PC-3 (cell line): ENCODE data around the gene CASS4.

Experiments
- EZH2 ChIP-seq: fragments of 300-600 bp; sonication (generic); IDR thresholded peaks from one replicate; pipeline ENCODE4 v1.6.1; 2017; ENCODE audit warnings: antibody characterized with exemption, mild to moderate bottlenecking, low read length; ENCODE audit not compliant: unreplicated experiment
- TF ChIP-seq, protein P1 (sequence below): fragments of 300-600 bp; sonication (generic); conservative IDR thresholded peaks from 2 replicates; pipeline ENCODE4 v1.5.1; 2017; ENCODE audit warnings: antibody characterized with exemption, low read depth, mild to moderate bottlenecking, low read length

DNA sequence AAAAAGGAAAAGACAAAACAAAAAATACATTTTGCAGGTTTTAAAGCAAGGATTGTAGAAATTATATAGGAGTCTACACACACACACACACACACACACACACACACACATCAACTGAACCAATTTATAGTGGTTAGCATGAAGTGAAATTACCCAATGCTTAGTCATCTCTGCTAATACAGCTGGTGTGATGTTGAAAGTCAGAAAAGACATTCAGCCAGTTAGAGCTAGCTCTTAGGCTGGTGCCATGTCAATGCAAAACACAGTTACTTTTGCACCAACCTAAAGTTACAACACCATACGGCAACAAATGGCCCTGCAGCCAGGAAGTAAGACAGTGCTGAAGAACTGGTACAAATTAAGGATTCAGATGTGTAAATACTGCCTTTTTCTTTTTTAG is 38.1 kb upstream of the CASS4 start:
- TF ChIP-seq, protein P1, sequence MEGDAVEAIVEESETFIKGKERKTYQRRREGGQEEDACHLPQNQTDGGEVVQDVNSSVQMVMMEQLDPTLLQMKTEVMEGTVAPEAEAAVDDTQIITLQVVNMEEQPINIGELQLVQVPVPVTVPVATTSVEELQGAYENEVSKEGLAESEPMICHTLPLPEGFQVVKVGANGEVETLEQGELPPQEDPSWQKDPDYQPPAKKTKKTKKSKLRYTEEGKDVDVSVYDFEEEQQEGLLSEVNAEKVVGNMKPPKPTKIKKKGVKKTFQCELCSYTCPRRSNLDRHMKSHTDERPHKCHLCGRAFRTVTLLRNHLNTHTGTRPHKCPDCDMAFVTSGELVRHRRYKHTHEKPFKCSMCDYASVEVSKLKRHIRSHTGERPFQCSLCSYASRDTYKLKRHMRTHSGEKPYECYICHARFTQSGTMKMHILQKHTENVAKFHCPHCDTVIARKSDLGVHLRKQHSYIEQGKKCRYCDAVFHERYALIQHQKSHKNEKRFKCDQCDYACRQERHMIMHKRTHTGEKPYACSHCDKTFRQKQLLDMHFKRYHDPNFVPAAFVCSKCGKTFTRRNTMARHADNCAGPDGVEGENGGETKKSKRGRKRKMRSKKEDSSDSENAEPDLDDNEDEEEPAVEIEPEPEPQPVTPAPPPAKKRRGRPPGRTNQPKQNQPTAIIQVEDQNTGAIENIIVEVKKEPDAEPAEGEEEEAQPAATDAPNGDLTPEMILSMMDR, result no peak
- no peak for TF ChIP-seq EZH2
